Right atrium auricular region (tissue), 2 donors: ENCODE results near the gene CYP4F3. TPM values are rescaled to one million over a fixed set of nuclear protein-coding genes. Genes with fewer than 3 reads are reported as not detected.
"Not testable (repeated sequence)": the region's sequence is repeated elsewhere in the genome, so short reads cannot be mapped to it uniquely, and the experiment has no call there.

Source experiments
- DNase-seq: peaks from one replicate; pipeline ENCODE4 v3.0.0-alpha.2; 2019; ENCODE audit warnings: low spot score
- H3K27ac ChIP-seq, 2 donors: fragments of 200-600 bp; sonication (generic); 1 replicate in 1 of 2; 2 replicates in 1 of 2; pipeline ENCODE4 v1.5.1; 2016 to 2019
- H3K27me3 ChIP-seq, 2 donors: fragments of 200-600 bp; sonication (generic); one replicate each; pipeline versions ENCODE4 v1.5.1 to v1.6.0; 2017 to 2019
- H3K36me3 ChIP-seq: fragments of 200-600 bp; sonication (generic); one replicate; pipeline ENCODE4 v1.5.1; 2016
- H3K4me1 ChIP-seq, 2 donors: fragments of 200-600 bp; sonication (generic); one replicate each; pipeline versions ENCODE4 v1.5.1 to v1.6.0; 2017 to 2019
- H3K4me3 ChIP-seq, 2 donors: fragments of 200-600 bp; sonication (generic); 1 replicate in 1 of 2; 2 replicates in 1 of 2; pipeline ENCODE4 v1.5.1; 2017 to 2019; ENCODE audit warnings: mild to moderate bottlenecking in 1 of 2, moderate library complexity in 1 of 2
- H3K9me3 ChIP-seq, 2 donors: fragments of 200-600 bp; sonication (generic); one replicate each; pipeline ENCODE4 v1.5.1; 2019
- CTCF ChIP-seq, 2 donors: fragments of 200-600 bp; sonication (generic); IDR thresholded peaks; one replicate each; pipeline ENCODE4 v1.5.1; 2019; ENCODE audit warnings: antibody characterized with exemption in 2 of 2
- total RNA-seq, 2 donors: library from RNA; depleted of rRNA; stranded (reverse); fragments of >200 nt; gene quantifications; one replicate each; pipeline ENCODE4 v1.1.0, GENCODE V29; 2016

CYP4F3 gene
- total RNA-seq, 2 donors from 2014 or later = 0.15 TPM; not detected in 1

GRCh38 chr19:15642807-15643206 lies 2.1 kb downstream of the CYP4F3 start:
- H3K4me1 ChIP-seq = no peaks in the 10 kb centered on the region
- no peak overlapping the region for H3K4me3 ChIP-seq
- no peak for DNase-seq
- H3K27me3 ChIP-seq = no peaks in the 10 kb centered on the region
- no peak overlapping the region for H3K27ac ChIP-seq
- H3K9me3 ChIP-seq = no peaks in the 10 kb centered on the region
- TF ChIP-seq CTCF (IDR thresholded peaks at IDR 0.05) = no peak
- H3K36me3 ChIP-seq = no peaks in the 10 kb centered on the region

- Histone ChIP-seq H3K4me3 (no peak overlapping the region), H3K27me3 (no peaks in the 10 kb centered on the region), H3K36me3 (no peaks in the 10 kb centered on the region), H3K27ac (no peak overlapping the region), H3K4me1 (no peaks in the 10 kb centered on the region), H3K9me3 (no peaks in the 10 kb centered on the region)
- no peak for DNase-seq
- no peak for TF ChIP-seq CTCF (IDR thresholded peaks at IDR 0.05)
These were observed 2.7 kb downstream of the CYP4F3 start for GRCh38 chr19:15643387-15643786.

GRCh38 chr19:15644066-15644741 lies 3.5 kb downstream of the CYP4F3 start:
- Histone ChIP-seq H3K9me3 (no peaks in the 10 kb centered on the region), H3K27ac (no peak overlapping the region), H3K27me3 (no peaks in the 10 kb centered on the region), H3K36me3 (no peaks in the 10 kb centered on the region), H3K4me1 (no peaks in the 10 kb centered on the region), H3K4me3 (no peak overlapping the region)
- no peak for TF ChIP-seq CTCF (IDR thresholded peaks at IDR 0.05)
- no peak for DNase-seq

- DNase-seq = no peak
- Histone ChIP-seq H3K27ac (no peak overlapping the region), H3K4me1 (no peaks in the 10 kb centered on the region), H3K4me3 (no peak overlapping the region), H3K27me3 (no peaks in the 10 kb centered on the region), H3K9me3 (no peaks in the 10 kb centered on the region), H3K36me3 (no peaks in the 10 kb centered on the region)
- no peak for TF ChIP-seq CTCF (IDR thresholded peaks at IDR 0.05)
These were observed 4.1 kb downstream of the CYP4F3 start for GRCh38 chr19:15644816-15645215.

GRCh38 chr19:15649526-15649925 lies 8.8 kb downstream of the CYP4F3 start:
- no peak overlapping the region for H3K4me3 ChIP-seq
- TF ChIP-seq CTCF (IDR thresholded peaks at IDR 0.05) = no peak
- DNase-seq = no peak
- no peaks in the 10 kb centered on the region for H3K9me3 ChIP-seq
- H3K36me3 ChIP-seq = no peaks in the 10 kb centered on the region
- H3K27me3 ChIP-seq = no peaks in the 10 kb centered on the region
- H3K27ac ChIP-seq = no peak overlapping the region
- H3K4me1 ChIP-seq = no peaks in the 10 kb centered on the region

GRCh38 chr19:15650123-15650522 lies 9.4 kb downstream of the CYP4F3 start:
- not testable (repeated sequence) for H3K9me3 ChIP-seq, H3K36me3 ChIP-seq, H3K4me3 ChIP-seq, H3K27ac ChIP-seq, DNase-seq, H3K27me3 ChIP-seq, H3K4me1 ChIP-seq
